ENCODE results near the gene PMP22.

- TF ChIP-seq BHLHE40 (IDR thresholded peaks at IDR 0.05; ENCODE audit: borderline replicate concordance), result no peak
- no peak for TF ChIP-seq FOXA1 (IDR thresholded peaks at IDR 0.05)
- TF ChIP-seq ELF4 (IDR thresholded peaks at IDR 0.05), result no peak
- no peak for TF ChIP-seq SP1 (IDR thresholded peaks at IDR 0.05)
- TF ChIP-seq NFRKB (IDR thresholded peaks at IDR 0.05), result no peak
- TF ChIP-seq L3MBTL2 (conservative IDR thresholded peaks at IDR 0.05), result no peak
- no peak for TF ChIP-seq FOXM1 (IDR thresholded peaks at IDR 0.05; ENCODE audit: borderline replicate concordance)
- no peak for TF ChIP-seq LEF1 (IDR thresholded peaks at IDR 0.05; ENCODE audit: borderline replicate concordance)
- TF ChIP-seq FOXK2 (IDR thresholded peaks at IDR 0.05), result no peak
- TF ChIP-seq TARDBP (IDR thresholded peaks at IDR 0.05), result no peak
- no peak for TF ChIP-seq HDGF (IDR thresholded peaks at IDR 0.05; ENCODE audit: borderline replicate concordance)
- no peak for TF ChIP-seq SUZ12 (IDR thresholded peaks at IDR 0.05)
Observed at GRCh38 chr17:15291674-15292361, 26.7 kb upstream of the PMP22 start.

All from HEK293T (cell line).